Panc1 (cell line): ENCODE measurements around the gene CFAP299. TPM values are rescaled to one million over a fixed set of nuclear protein-coding genes. Genes with fewer than 3 reads are reported as not detected.
"Not testable (repeated sequence)": the region's sequence is repeated elsewhere in the genome, so short reads cannot be mapped to it uniquely, and the experiment has no call there.

Source experiments
- ATAC-seq: fragments of 200-7000 bp; cut with Tn5 transposase; 2 replicates; pipeline ENCODE4 v1.9.1; 2020; ENCODE audit warnings: mild to moderate bottlenecking, moderate library complexity
- BruUV-seq: library from RNA; stranded (reverse); fragments of 400-500 nt; replicated peaks from 2 replicates; lab custom pipeline; 2021; lab: Mats Ljungman, UMichigan
- CTCF ChIA-PET: fragments of 300-600 bp; sonication (Branson Sonifier 250); formaldehyde crosslinking; loops from one replicate; lab custom pipeline; 2022; ENCODE audit warnings: antibody characterized with exemption; lab: Charles Lee
- POLR2A ChIA-PET: fragments of 300-600 bp; sonication (Branson Sonifier 250); formaldehyde crosslinking; loops from one replicate; lab custom pipeline; 2022; ENCODE audit warnings: antibody characterized with exemption; lab: Charles Lee
- DNase-seq: peaks from one replicate; pipeline ENCODE4 v3.0.0-alpha.2; 2010; ENCODE audit warnings: low read depth, low spot score
- H3K27ac ChIP-seq: 2 replicates; pipeline ENCODE4 v1.5.1; 2011; ENCODE audit warnings: mild to moderate bottlenecking, low read length, inconsistent platforms
- H3K27me3 ChIP-seq: fragments of 200-500 bp; sonication (Bioruptor generic); 2 replicates; pipeline ENCODE4 v1.6.0; 2014; ENCODE audit warnings: low read length, inconsistent platforms; ENCODE audit not compliant: control insufficient read depth, insufficient read depth
- H3K36me3 ChIP-seq: fragments of 200-500 bp; sonication (Bioruptor generic); 2 replicates; pipeline ENCODE4 v1.5.1; 2014; ENCODE audit warnings: inconsistent platforms, mild to moderate bottlenecking, low read length, moderate library complexity; ENCODE audit not compliant: control insufficient read depth, insufficient read depth
- H3K4me1 ChIP-seq: 2 replicates; pipeline ENCODE4 v1.5.1; 2011; ENCODE audit warnings: inconsistent platforms, mild to moderate bottlenecking, low read length, moderate library complexity; ENCODE audit not compliant: control insufficient read depth, insufficient read depth
- H3K4me3 ChIP-seq, 2 experiments: 2 replicates each; pipeline ENCODE4 v1.5.1; 2011 to 2012; ENCODE audit warnings: low read depth in 2 of 2, low read length in 2 of 2, mild to moderate bottlenecking in 2 of 2, inconsistent platforms in 1 of 2, moderate library complexity in 1 of 2
- H3K9me3 ChIP-seq: fragments of 200-500 bp; sonication (Bioruptor generic); 2 replicates; pipeline ENCODE4 v1.5.1; 2014; ENCODE audit warnings: low read depth, mild to moderate bottlenecking, inconsistent platforms, low read length, moderate library complexity; ENCODE audit not compliant: control insufficient read depth, insufficient read depth
- POLR2AphosphoS5 ChIP-seq: IDR thresholded peaks from 2 replicates; pipeline ENCODE4 v1.6.1; 2012; ENCODE audit warnings: mild to moderate bottlenecking, low read depth, low read length, moderate library complexity
- SIN3A ChIP-seq: IDR thresholded peaks from 2 replicates; pipeline ENCODE4 v1.6.1; 2012; ENCODE audit warnings: low read depth, mild to moderate bottlenecking, low read length, moderate library complexity, borderline replicate concordance; ENCODE audit not compliant: insufficient read depth
- TCF7L2 ChIP-seq: IDR thresholded peaks from 2 replicates; pipeline ENCODE4 v1.6.1; 2011; ENCODE audit warnings: mild to moderate bottlenecking, low read depth, low read length, inconsistent platforms
- in situ Hi-C: cut with HindIII; loops from 2 replicates; pipeline ENCODE4 v1.10.0; 2016; ENCODE audit warnings: low sequenced_read_pairs, low pct_unique_long_range_greater_than_20kb
- intact Hi-C: fragments of 100-400 bp; cut with micrococcal nuclease; formaldehyde crosslinking; loops from one replicate; pipeline ENCODE4 v1.10.0; 2022; ENCODE audit not compliant: unreplicated experiment
- total RNA-seq: library from RNA; stranded (reverse); gene quantifications from one replicate; pipeline ENCODE4 v1.2.1, GENCODE V29; 2021; ENCODE audit not compliant: unreplicated experiment
- TF ChIP-seq, protein P1 (sequence below), 2 experiments: IDR thresholded peaks; 2 replicates each; pipeline ENCODE4 v1.6.1; 2011 to 2012; ENCODE audit warnings: low read depth in 2 of 2, control low read depth in 1 of 2, low read length in 1 of 2, mild to moderate bottlenecking in 1 of 2, moderate library complexity in 1 of 2; ENCODE audit not compliant: insufficient read depth in 1 of 2
- TF ChIP-seq, protein P2 (sequence below): fragments of 450-650 bp; IDR thresholded peaks from 2 replicates; pipeline ENCODE4 v1.5.1; 2017; ENCODE audit warnings: mild to moderate bottlenecking

CFAP299 gene
- total RNA-seq, 1 experiment from 2014 or later: not detected

DNA sequence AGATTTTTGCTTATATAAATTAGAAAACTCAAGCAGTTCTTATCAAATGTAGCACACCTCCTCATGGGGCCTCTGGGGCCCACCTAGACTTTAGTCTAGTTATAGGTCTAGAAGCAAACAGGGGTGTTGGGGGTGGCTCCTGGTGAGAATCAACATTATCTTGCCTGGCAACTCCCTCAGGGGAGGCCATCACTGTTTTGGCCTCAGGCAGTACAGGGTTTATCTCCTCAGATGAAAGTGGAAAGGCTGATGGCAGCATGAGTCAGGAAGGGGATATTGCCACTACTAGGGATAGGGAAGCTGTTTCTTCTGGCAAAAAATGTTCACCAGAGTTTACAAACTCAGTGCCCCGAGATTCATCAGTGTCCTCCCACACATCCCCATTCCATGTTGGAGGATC, 462.6 kb downstream of the CFAP299 start:
- intact Hi-C loops: no loop called here
- Histone ChIP-seq H3K27me3 (no peaks in the 10 kb centered on the region), H3K4me3 (no peak overlapping the region), H3K36me3 (no peaks in the 10 kb centered on the region), H3K27ac (no peak overlapping the region), H3K9me3 (no peaks in the 10 kb centered on the region), H3K4me1 (no peaks in the 10 kb centered on the region)
- ChIA-PET CTCF (no interaction called here), POLR2A (no interaction called here)
- DNase-seq (no peak), ATAC-seq (no peak)
- TF ChIP-seq, protein P1, sequence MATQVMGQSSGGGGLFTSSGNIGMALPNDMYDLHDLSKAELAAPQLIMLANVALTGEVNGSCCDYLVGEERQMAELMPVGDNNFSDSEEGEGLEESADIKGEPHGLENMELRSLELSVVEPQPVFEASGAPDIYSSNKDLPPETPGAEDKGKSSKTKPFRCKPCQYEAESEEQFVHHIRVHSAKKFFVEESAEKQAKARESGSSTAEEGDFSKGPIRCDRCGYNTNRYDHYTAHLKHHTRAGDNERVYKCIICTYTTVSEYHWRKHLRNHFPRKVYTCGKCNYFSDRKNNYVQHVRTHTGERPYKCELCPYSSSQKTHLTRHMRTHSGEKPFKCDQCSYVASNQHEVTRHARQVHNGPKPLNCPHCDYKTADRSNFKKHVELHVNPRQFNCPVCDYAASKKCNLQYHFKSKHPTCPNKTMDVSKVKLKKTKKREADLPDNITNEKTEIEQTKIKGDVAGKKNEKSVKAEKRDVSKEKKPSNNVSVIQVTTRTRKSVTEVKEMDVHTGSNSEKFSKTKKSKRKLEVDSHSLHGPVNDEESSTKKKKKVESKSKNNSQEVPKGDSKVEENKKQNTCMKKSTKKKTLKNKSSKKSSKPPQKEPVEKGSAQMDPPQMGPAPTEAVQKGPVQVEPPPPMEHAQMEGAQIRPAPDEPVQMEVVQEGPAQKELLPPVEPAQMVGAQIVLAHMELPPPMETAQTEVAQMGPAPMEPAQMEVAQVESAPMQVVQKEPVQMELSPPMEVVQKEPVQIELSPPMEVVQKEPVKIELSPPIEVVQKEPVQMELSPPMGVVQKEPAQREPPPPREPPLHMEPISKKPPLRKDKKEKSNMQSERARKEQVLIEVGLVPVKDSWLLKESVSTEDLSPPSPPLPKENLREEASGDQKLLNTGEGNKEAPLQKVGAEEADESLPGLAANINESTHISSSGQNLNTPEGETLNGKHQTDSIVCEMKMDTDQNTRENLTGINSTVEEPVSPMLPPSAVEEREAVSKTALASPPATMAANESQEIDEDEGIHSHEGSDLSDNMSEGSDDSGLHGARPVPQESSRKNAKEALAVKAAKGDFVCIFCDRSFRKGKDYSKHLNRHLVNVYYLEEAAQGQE (IDR thresholded peaks at IDR 0.05; ENCODE audit: insufficient read depth in 1 of 2, low read depth in 2 of 2, low read length in 1 of 2): no peak
- TF ChIP-seq SIN3A (no peak), TCF7L2 (no peak)
- TF ChIP-seq, protein P2, sequence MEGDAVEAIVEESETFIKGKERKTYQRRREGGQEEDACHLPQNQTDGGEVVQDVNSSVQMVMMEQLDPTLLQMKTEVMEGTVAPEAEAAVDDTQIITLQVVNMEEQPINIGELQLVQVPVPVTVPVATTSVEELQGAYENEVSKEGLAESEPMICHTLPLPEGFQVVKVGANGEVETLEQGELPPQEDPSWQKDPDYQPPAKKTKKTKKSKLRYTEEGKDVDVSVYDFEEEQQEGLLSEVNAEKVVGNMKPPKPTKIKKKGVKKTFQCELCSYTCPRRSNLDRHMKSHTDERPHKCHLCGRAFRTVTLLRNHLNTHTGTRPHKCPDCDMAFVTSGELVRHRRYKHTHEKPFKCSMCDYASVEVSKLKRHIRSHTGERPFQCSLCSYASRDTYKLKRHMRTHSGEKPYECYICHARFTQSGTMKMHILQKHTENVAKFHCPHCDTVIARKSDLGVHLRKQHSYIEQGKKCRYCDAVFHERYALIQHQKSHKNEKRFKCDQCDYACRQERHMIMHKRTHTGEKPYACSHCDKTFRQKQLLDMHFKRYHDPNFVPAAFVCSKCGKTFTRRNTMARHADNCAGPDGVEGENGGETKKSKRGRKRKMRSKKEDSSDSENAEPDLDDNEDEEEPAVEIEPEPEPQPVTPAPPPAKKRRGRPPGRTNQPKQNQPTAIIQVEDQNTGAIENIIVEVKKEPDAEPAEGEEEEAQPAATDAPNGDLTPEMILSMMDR: no peak
- BruUV-seq: no TSS peak
- in situ Hi-C loops: no loop called here

DNA sequence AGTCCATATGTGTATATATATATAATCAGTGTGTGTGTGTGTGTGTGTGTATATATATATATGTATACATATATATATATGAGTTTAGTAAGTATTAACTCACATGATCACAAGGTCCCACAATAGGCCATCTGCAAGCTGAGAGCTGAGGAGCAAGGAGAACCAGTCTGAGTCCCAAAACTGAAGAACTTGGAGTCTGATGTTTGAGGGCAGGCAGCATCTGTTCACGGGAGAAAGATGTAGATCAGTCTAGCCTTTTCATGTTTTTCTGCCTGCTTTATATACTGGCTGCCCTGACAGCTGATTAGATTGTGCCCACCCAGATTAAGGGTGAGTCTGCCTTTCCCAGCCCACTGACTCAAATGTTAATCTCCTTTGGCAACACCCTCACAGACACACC, 465.2 kb downstream of the CFAP299 start:
- H3K27ac ChIP-seq, H3K9me3 ChIP-seq, H3K4me3 ChIP-seq, H3K36me3 ChIP-seq, BruUV-seq, in situ Hi-C loops, intact Hi-C loops, CTCF ChIA-PET, POLR2A ChIA-PET, H3K4me1 ChIP-seq, DNase-seq, H3K27me3 ChIP-seq, ATAC-seq: not testable (repeated sequence)

DNA sequence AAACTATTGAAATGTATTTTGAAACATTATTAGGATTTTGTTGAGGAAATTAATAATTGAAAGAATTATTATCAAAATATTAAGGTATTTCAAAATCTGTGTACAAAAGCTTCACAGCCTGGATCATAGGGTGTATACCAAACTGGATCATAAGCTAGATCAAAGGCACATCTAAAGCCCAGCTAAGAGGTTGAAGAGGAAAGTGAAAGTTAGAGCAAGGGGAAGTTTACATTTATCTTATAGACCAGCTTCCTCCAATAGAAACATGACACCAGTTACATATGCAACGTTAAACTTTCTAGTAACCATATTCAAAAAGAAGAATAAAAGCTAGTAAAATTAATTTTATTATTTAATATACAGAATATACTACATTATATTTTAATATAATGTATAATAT, 467.8 kb downstream of the CFAP299 start:
- no peak overlapping the region for H3K27ac ChIP-seq
- no peaks in the 10 kb centered on the region for H3K9me3 ChIP-seq
- no peaks in the 10 kb centered on the region for H3K27me3 ChIP-seq
- POLR2A ChIA-PET: no interaction called here
- CTCF ChIA-PET: no interaction called here
- no peak for ATAC-seq
- no peak overlapping the region for H3K4me3 ChIP-seq
- no peak for DNase-seq
- in situ Hi-C loops: no loop called here
- H3K4me1 ChIP-seq: no peaks in the 10 kb centered on the region
- no peaks in the 10 kb centered on the region for H3K36me3 ChIP-seq
- no TSS peak for BruUV-seq
- TF ChIP-seq, protein P1 (IDR thresholded peaks at IDR 0.05; ENCODE audit: insufficient read depth in 1 of 2, low read depth in 2 of 2, low read length in 1 of 2): no peak
- TF ChIP-seq, protein P2: no peak
- TF ChIP-seq SIN3A (no peak), POLR2AphosphoS5 (no peak), TCF7L2 (no peak)
- intact Hi-C loops: no loop called here
